HEK293 (cell line): ENCODE results near the gene CENPF.

Experiments
- GFI1B ChIP-seq: fragments of 450-650 bp; formaldehyde crosslinking; IDR thresholded peaks from 2 replicates; pipeline ENCODE4 v1.5.1; 2016; ENCODE audit warnings: missing biosample characterization, missing genetic modification characterization
- GLI4 ChIP-seq: fragments of 450-650 bp; formaldehyde crosslinking; IDR thresholded peaks from 2 replicates; pipeline ENCODE4 v1.5.1; 2016; ENCODE audit warnings: missing biosample characterization, missing genetic modification characterization
- HIC1 ChIP-seq: fragments of 450-650 bp; formaldehyde crosslinking; IDR thresholded peaks from 2 replicates; pipeline ENCODE4 v1.5.1; 2016; ENCODE audit warnings: missing biosample characterization, missing genetic modification characterization
- IKZF3 ChIP-seq: fragments of 450-650 bp; IDR thresholded peaks from 2 replicates; pipeline ENCODE4 v1.5.0; 2018; ENCODE audit warnings: missing biosample characterization, mild to moderate bottlenecking, missing genetic modification characterization, moderate library complexity
- KLF8 ChIP-seq: fragments of 450-650 bp; formaldehyde crosslinking; IDR thresholded peaks from 2 replicates; pipeline ENCODE4 v1.5.1; 2016; ENCODE audit warnings: missing biosample characterization, missing genetic modification characterization
- MEIS1 ChIP-seq: sonication (generic); formaldehyde crosslinking; IDR thresholded peaks from 2 replicates; pipeline ENCODE4 v1.8.1; 2022; ENCODE audit warnings: missing genetic modification reagents, mild to moderate bottlenecking, borderline replicate concordance
- RBAK ChIP-seq: fragments of 450-650 bp; formaldehyde crosslinking; IDR thresholded peaks from 2 replicates; pipeline ENCODE4 v1.5.1; 2016; ENCODE audit warnings: missing biosample characterization, missing genetic modification characterization
- SETDB1 ChIP-seq: IDR thresholded peaks from one replicate; pipeline ENCODE4 v1.6.1; 2017; ENCODE audit warnings: mild to moderate bottlenecking, low read length, moderate library complexity, mixed read lengths; ENCODE audit not compliant: insufficient read length
- TRIM28 ChIP-seq: IDR thresholded peaks from 2 replicates; pipeline ENCODE4 v1.6.1; 2011; ENCODE audit warnings: low read length, control low read depth, borderline replicate concordance
- ZBTB1 ChIP-seq: fragments of 450-650 bp; formaldehyde crosslinking; IDR thresholded peaks from 2 replicates; pipeline ENCODE4 v1.5.1; 2016; ENCODE audit warnings: missing biosample characterization, missing genetic modification characterization
- ZNF10 ChIP-seq: fragments of 450-650 bp; formaldehyde crosslinking; IDR thresholded peaks from 2 replicates; pipeline ENCODE4 v1.5.1; 2017; ENCODE audit warnings: missing biosample characterization, missing genetic modification characterization
- ZNF114 ChIP-seq: fragments of 450-650 bp; formaldehyde crosslinking; IDR thresholded peaks from 2 replicates; pipeline ENCODE4 v1.5.0; 2017; ENCODE audit warnings: missing biosample characterization, missing genetic modification characterization
- ZNF138 ChIP-seq: fragments of 450-650 bp; formaldehyde crosslinking; IDR thresholded peaks from 2 replicates; pipeline ENCODE4 v1.5.1; 2016; ENCODE audit warnings: missing biosample characterization, missing genetic modification characterization, borderline replicate concordance
- ZNF140 ChIP-seq: fragments of 450-650 bp; formaldehyde crosslinking; IDR thresholded peaks from 2 replicates; pipeline ENCODE4 v1.5.1; 2016; ENCODE audit warnings: missing biosample characterization, missing genetic modification characterization
- ZNF146 ChIP-seq: fragments of 450-650 bp; formaldehyde crosslinking; IDR thresholded peaks from 2 replicates; pipeline ENCODE4 v1.5.1; 2016; ENCODE audit warnings: missing biosample characterization, missing genetic modification characterization
- ZNF23 ChIP-seq: fragments of 450-650 bp; formaldehyde crosslinking; IDR thresholded peaks from 2 replicates; pipeline ENCODE4 v1.5.1; 2016; ENCODE audit warnings: missing biosample characterization, missing genetic modification characterization, borderline replicate concordance
- ZNF239 ChIP-seq: fragments of 450-650 bp; formaldehyde crosslinking; IDR thresholded peaks from 2 replicates; pipeline ENCODE4 v1.5.1; 2016; ENCODE audit warnings: missing biosample characterization, missing genetic modification characterization
- ZNF311 ChIP-seq: fragments of 450-650 bp; formaldehyde crosslinking; IDR thresholded peaks from 2 replicates; pipeline ENCODE4 v1.5.1; 2017; ENCODE audit warnings: missing biosample characterization, missing genetic modification characterization, borderline replicate concordance
- ZNF335 ChIP-seq: fragments of 450-650 bp; formaldehyde crosslinking; conservative IDR thresholded peaks from 2 replicates; pipeline ENCODE4 v1.5.1; 2016; ENCODE audit warnings: missing biosample characterization, missing genetic modification characterization
- ZNF37A ChIP-seq: fragments of 450-650 bp; IDR thresholded peaks from 2 replicates; pipeline ENCODE4 v1.5.1; 2018; ENCODE audit warnings: missing biosample characterization, missing genetic modification characterization
- ZNF391 ChIP-seq: fragments of 450-650 bp; formaldehyde crosslinking; IDR thresholded peaks from 2 replicates; pipeline ENCODE4 v1.5.1; 2016; ENCODE audit warnings: low read depth, missing biosample characterization, missing genetic modification characterization, borderline replicate concordance
- ZNF423 ChIP-seq: fragments of 450-650 bp; formaldehyde crosslinking; IDR thresholded peaks from 2 replicates; pipeline ENCODE4 v1.5.1; 2016; ENCODE audit warnings: missing biosample characterization, missing genetic modification characterization
- ZNF571 ChIP-seq: fragments of 450-650 bp; formaldehyde crosslinking; IDR thresholded peaks from 2 replicates; pipeline ENCODE4 v1.5.0; 2017; ENCODE audit warnings: missing biosample characterization, missing genetic modification characterization
- ZNF629 ChIP-seq: fragments of 450-650 bp; formaldehyde crosslinking; IDR thresholded peaks from 2 replicates; pipeline ENCODE4 v1.5.1; 2017; ENCODE audit warnings: missing biosample characterization, missing genetic modification characterization
- ZNF654 ChIP-seq: fragments of 450-650 bp; formaldehyde crosslinking; IDR thresholded peaks from 2 replicates; pipeline ENCODE4 v1.5.1; 2016; ENCODE audit warnings: low read depth, missing biosample characterization, missing genetic modification characterization
- ZNF660 ChIP-seq: fragments of 450-650 bp; IDR thresholded peaks from 2 replicates; pipeline ENCODE4 v1.5.1; 2018; ENCODE audit warnings: missing biosample characterization, mild to moderate bottlenecking, missing genetic modification characterization
- ZNF76 ChIP-seq: fragments of 450-650 bp; formaldehyde crosslinking; IDR thresholded peaks from 2 replicates; pipeline ENCODE4; 2016; ENCODE audit warnings: low read depth, missing biosample characterization, missing genetic modification characterization, borderline replicate concordance
- ZSCAN23 ChIP-seq: fragments of 450-650 bp; formaldehyde crosslinking; IDR thresholded peaks from 2 replicates; pipeline ENCODE4 v1.5.1; 2016; ENCODE audit warnings: missing biosample characterization, missing genetic modification characterization
- TF ChIP-seq, protein P1 (sequence below): fragments of 450-650 bp; formaldehyde crosslinking; IDR thresholded peaks from 2 replicates; pipeline ENCODE4 v1.5.1; 2017; ENCODE audit warnings: missing biosample characterization, missing genetic modification characterization
- TF ChIP-seq, protein P2 (sequence below): fragments of 450-650 bp; formaldehyde crosslinking; IDR thresholded peaks from 2 replicates; pipeline ENCODE4 v1.5.1; 2016; ENCODE audit warnings: missing biosample characterization, missing genetic modification characterization, borderline replicate concordance

Gene CENPF

DNA sequence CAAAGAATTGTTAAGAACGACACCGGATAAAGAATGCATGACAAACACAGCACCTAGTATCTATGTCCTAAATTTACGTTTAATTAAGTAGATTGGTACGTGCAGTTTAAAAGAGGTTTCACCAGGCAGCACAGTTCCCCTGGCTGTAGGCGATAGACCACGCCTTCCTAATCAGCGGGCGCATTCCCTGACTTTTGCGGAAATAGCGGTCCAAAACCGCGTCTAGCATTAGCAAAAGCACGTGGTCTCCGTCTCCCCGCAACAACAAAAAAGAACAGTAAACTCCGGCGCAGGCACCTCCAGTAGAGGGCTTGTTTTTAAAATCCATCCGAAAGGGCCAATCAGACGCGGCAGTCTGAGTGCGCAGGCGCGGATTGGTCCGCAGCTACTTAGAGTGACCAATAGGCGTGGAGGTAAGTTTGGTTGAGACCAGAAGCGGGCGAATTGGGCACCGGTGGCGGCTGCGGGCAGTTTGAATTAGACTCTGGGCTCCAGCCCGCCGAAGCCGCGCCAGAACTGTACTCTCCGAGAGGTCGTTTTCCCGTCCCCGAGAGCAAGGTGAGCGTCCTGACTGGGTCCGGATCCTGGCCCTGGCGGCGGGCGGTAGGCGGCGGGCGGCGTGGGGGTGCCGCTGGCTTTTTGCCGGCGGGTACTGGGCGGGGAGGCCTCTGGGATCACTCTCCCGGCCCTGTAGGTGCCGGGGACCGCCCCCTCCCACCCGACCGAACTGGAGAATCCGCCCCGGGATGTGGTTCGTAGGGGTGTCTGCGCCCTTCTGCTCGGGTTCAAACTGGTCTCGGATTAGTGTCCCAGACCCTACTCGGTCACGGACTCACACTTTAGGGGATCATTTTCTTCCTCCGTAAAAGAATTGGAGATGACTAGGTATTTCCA is at the start of gene CENPF (continued):
- no peak for TF ChIP-seq ZNF239 (tag by site-specific recombination)
- TF ChIP-seq ZNF391 (tag by site-specific recombination), result no peak
- no peak for TF ChIP-seq MEIS1 (CRISPR knock-in tag)
- no peak for TF ChIP-seq ZNF423 (tag by site-specific recombination)
- TF ChIP-seq, protein P1, sequence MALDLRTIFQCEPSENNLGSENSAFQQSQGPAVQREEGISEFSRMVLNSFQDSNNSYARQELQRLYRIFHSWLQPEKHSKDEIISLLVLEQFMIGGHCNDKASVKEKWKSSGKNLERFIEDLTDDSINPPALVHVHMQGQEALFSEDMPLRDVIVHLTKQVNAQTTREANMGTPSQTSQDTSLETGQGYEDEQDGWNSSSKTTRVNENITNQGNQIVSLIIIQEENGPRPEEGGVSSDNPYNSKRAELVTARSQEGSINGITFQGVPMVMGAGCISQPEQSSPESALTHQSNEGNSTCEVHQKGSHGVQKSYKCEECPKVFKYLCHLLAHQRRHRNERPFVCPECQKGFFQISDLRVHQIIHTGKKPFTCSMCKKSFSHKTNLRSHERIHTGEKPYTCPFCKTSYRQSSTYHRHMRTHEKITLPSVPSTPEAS (tag by site-specific recombination), result no peak
- no peak for TF ChIP-seq ZNF311
- TF ChIP-seq ZNF571 (tag by site-specific recombination), result no peak
- TF ChIP-seq ZBTB1 (tag by site-specific recombination), result peak; percentile 87
- TF ChIP-seq ZNF660, result peak; percentile 6; the same call in 1 of the 2 replicates
- TF ChIP-seq ZNF146 (tag by site-specific recombination), result no peak
- peak; percentile 69 for TF ChIP-seq ZNF10 (tag by site-specific recombination)
- TF ChIP-seq RBAK (tag by site-specific recombination), result no peak
- TF ChIP-seq TRIM28, result 0 out of 2 replicates have a peak, but pooled peaks have one; percentile 32
- TF ChIP-seq ZNF23 (tag by site-specific recombination), result no peak
- no peak for TF ChIP-seq GLI4
- peak; percentile 63 for TF ChIP-seq ZNF629 (tag by site-specific recombination)
- peak; percentile 99 for TF ChIP-seq HIC1 (tag by site-specific recombination)
- TF ChIP-seq ZSCAN23 (tag by site-specific recombination), result peak; percentile 44; the same call in 1 of the 2 replicates
- no peak for TF ChIP-seq ZNF654 (tag by site-specific recombination)
- TF ChIP-seq KLF8 (tag by site-specific recombination), result 0 out of 2 replicates have a peak, but pooled peaks have one; percentile 12
- peak; percentile 94 for TF ChIP-seq SETDB1
- TF ChIP-seq ZNF114 (tag by site-specific recombination), result no peak
- no peak for TF ChIP-seq ZNF138 (tag by site-specific recombination)
- no peak for TF ChIP-seq ZNF37A (tag by site-specific recombination)
- TF ChIP-seq, protein P2, sequence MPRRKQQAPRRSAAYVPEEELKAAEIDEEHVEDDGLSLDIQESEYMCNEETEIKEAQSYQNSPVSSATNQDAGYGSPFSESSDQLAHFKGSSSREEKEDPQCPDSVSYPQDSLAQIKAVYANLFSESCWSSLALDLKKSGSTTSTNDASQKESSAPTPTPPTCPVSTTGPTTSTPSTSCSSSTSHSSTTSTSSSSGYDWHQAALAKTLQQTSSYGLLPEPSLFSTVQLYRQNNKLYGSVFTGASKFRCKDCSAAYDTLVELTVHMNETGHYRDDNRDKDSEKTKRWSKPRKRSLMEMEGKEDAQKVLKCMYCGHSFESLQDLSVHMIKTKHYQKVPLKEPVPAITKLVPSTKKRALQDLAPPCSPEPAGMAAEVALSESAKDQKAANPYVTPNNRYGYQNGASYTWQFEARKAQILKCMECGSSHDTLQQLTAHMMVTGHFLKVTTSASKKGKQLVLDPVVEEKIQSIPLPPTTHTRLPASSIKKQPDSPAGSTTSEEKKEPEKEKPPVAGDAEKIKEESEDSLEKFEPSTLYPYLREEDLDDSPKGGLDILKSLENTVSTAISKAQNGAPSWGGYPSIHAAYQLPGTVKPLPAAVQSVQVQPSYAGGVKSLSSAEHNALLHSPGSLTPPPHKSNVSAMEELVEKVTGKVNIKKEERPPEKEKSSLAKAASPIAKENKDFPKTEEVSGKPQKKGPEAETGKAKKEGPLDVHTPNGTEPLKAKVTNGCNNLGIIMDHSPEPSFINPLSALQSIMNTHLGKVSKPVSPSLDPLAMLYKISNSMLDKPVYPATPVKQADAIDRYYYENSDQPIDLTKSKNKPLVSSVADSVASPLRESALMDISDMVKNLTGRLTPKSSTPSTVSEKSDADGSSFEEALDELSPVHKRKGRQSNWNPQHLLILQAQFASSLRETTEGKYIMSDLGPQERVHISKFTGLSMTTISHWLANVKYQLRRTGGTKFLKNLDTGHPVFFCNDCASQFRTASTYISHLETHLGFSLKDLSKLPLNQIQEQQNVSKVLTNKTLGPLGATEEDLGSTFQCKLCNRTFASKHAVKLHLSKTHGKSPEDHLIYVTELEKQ (tag by site-specific recombination), result no peak
- TF ChIP-seq IKZF3 (tag by site-specific recombination), result peak; percentile 34; the same call in 1 of the 2 replicates
- TF ChIP-seq ZNF76 (tag by site-specific recombination), result peak; percentile 67; the same call in 1 of the 2 replicates
- TF ChIP-seq GFI1B, result no peak
- TF ChIP-seq ZNF140 (tag by site-specific recombination), result no peak
- TF ChIP-seq ZNF335 (tag by site-specific recombination), result peak; percentile 96
